Glutamatergic neuron (in vitro differentiated cells): ENCODE measurements around the gene SMG6. TPM values are rescaled to one million over a fixed set of nuclear protein-coding genes. Genes with fewer than 3 reads are reported as not detected.

Experiments used
- DNase-seq: peaks from one replicate; pipeline ENCODE4 v3.0.0; 2022
- H3K27ac Mint-ChIP-seq: one replicate; pipeline ENCODE4 v1.8.0; 2020; ENCODE audit warnings: mild to moderate bottlenecking, mixed read lengths, inconsistent platforms; ENCODE audit not compliant: unreplicated experiment
- H3K27me3 Mint-ChIP-seq: one replicate; pipeline ENCODE4 v1.8.0; 2020; ENCODE audit warnings: mild to moderate bottlenecking, moderate library complexity, mixed read lengths, inconsistent platforms; ENCODE audit not compliant: unreplicated experiment
- H3K36me3 Mint-ChIP-seq: one replicate; pipeline ENCODE4 v1.8.0; 2020; ENCODE audit warnings: mild to moderate bottlenecking, mixed read lengths, inconsistent platforms; ENCODE audit not compliant: unreplicated experiment
- H3K4me1 Mint-ChIP-seq: one replicate; pipeline ENCODE4 v1.8.0; 2020; ENCODE audit warnings: mild to moderate bottlenecking, low read depth, mixed read lengths, inconsistent platforms; ENCODE audit not compliant: unreplicated experiment
- H3K4me3 Mint-ChIP-seq: one replicate; pipeline ENCODE4 v1.8.0; 2020; ENCODE audit warnings: mild to moderate bottlenecking, mixed read lengths, inconsistent platforms; ENCODE audit not compliant: unreplicated experiment
- H3K9me3 Mint-ChIP-seq: one replicate; pipeline ENCODE4 v1.8.0; 2020; ENCODE audit warnings: mild to moderate bottlenecking, moderate library complexity, mixed read lengths, inconsistent platforms; ENCODE audit not compliant: unreplicated experiment
- CTCF ChIP-seq: fragments of 200-600 bp; sonication (generic); IDR thresholded peaks from one replicate; pipeline ENCODE4 v1.5.0; 2021; ENCODE audit not compliant: partially characterized antibody, unreplicated experiment
- total RNA-seq: library from RNA; stranded (reverse); fragmentation: NEBNext Ultra II Directional; extraction: Animal tissue kit (Norgen Biotek cat#: 25700); gene quantifications from one replicate; pipeline ENCODE4 v1.2.1, GENCODE V29; 2021; ENCODE audit not compliant: unreplicated experiment

The SMG6 gene
- total RNA-seq, 1 donor from 2014 or later: 42.7 TPM

DNA sequence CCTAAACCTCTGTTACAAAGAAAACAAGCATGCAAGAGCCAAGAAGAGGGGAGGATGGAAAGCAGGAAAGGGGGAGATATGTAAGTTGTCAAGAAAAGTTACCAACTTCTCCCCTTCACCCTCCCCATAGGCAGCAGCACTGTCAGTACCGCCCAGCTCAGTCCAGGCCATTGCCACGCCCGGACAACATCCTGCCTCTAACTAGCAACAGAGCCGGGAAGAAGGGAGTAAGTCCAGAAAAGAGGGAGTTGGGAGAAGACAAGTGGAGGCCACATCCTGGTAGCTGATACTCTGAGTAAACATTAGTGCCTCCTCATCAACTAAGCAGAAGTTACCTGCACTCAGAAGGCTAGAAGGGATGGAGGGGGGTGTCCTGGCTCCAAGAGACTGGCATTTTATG, 113.6 kb downstream of the SMG6 start:
- Mint-ChIP-seq H3K9me3 (no peaks in the 10 kb centered on the region), H3K27ac (no peak overlapping the region), H3K4me1 (no peaks in the 10 kb centered on the region), H3K27me3 (no peaks in the 10 kb centered on the region), H3K4me3 (no peak overlapping the region), H3K36me3 (peaks cover 18% of the 10 kb centered on the region)
- TF ChIP-seq CTCF: no peak
- no peak for DNase-seq

DNA sequence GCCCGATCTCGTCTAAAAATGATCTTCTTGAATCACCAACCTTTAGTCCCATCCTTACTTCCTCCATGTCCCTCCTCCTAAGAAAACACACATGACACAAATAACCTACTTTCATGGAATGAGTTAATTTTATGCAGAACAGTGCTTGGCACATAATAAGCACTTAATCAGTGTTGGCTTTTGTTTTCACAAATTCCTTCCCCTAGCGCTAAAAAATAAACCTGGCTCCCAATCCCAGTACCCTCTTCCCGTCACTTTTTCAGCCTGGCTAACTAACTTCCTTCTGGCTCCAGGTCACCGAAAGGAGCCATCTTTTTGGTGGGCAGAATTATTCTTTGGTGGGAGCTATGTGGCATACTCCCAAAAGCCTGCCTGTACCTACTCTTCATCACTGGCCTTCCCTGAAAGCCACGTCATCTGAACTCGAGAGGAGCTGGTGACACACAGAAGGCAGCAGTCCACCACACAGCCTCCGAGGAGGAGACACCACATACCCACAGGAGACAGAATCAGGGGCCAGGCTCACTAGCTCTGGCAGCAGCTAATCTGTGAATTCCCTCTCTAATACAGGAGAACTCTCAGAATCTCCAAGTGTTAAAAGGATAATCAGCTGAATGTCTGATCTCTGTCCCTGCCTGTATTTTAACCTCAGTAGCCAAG, 114.5 kb downstream of the SMG6 start:
- H3K4me1 Mint-ChIP-seq: no peaks in the 10 kb centered on the region
- peaks cover 18% of the 10 kb centered on the region for H3K36me3 Mint-ChIP-seq

DNA sequence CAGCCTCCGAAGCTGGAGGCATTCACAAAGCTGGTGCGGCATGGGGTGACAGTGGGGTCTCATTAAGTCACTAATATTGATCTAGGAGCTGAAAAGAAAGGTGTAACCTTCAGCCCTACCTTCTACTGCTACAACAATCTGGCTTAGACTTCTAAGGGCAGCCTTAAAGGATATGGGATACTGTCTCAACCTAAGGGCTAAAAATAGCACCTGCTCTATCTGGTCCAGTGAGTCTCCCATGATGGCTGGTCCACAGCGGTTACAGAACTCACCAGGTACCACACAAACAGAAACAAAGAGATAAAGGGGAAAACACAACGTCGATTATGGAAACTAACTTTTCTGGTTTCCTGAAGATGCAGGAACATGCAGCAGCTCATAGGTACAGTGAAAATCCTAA, 115.8 kb downstream of the SMG6 start:
- no peak overlapping the region for H3K27ac Mint-ChIP-seq
- H3K36me3 Mint-ChIP-seq: peaks cover 18% of the 10 kb centered on the region
- H3K27me3 Mint-ChIP-seq: peaks cover 2% of the 10 kb centered on the region
- no peak for DNase-seq
- no peaks in the 10 kb centered on the region for H3K4me1 Mint-ChIP-seq
- H3K9me3 Mint-ChIP-seq: no peaks in the 10 kb centered on the region
- no peak for TF ChIP-seq CTCF
- no peak overlapping the region for H3K4me3 Mint-ChIP-seq

More for the DNA sequence above, 114.5 kb downstream of the SMG6 start:
- no peaks in the 10 kb centered on the region for H3K9me3 Mint-ChIP-seq
- H3K27me3 Mint-ChIP-seq: no peaks in the 10 kb centered on the region
- TF ChIP-seq CTCF: no peak
- H3K27ac Mint-ChIP-seq: no peak overlapping the region
- no peak overlapping the region for H3K4me3 Mint-ChIP-seq
- no peak for DNase-seq

GRCh38 chr17:2186937-2187336, 116.6 kb downstream of the SMG6 start:
- Mint-ChIP-seq H3K36me3 (peaks cover 18% of the 10 kb centered on the region), H3K4me1 (peaks cover 7% of the 10 kb centered on the region), H3K27ac (no peak overlapping the region), H3K9me3 (no peaks in the 10 kb centered on the region), H3K4me3 (no peak overlapping the region), H3K27me3 (peaks cover 2% of the 10 kb centered on the region)
- DNase-seq: no peak
- TF ChIP-seq CTCF: no peak

GRCh38 chr17:2184993-2185931, 118.3 kb downstream of the SMG6 start:
- H3K4me1 Mint-ChIP-seq: peaks cover 13% of the 10 kb centered on the region
- no peak overlapping the region for H3K4me3 Mint-ChIP-seq
- no peak for DNase-seq
- peaks cover 2% of the 10 kb centered on the region for H3K27me3 Mint-ChIP-seq
- H3K27ac Mint-ChIP-seq: no peak overlapping the region
- H3K36me3 Mint-ChIP-seq: peaks cover 18% of the 10 kb centered on the region
- H3K9me3 Mint-ChIP-seq: no peaks in the 10 kb centered on the region
- TF ChIP-seq CTCF: no peak
